ACHN (cell line): ENCODE results near the gene TNS3.
A peak's percentile ranks its signal among the peaks of the same experiment; 100 is the strongest.

Experiments used
- DNase-seq: peaks from one replicate; pipeline ENCODE4 v3.0.0-alpha.2; 2015
- in situ Hi-C: cut with HindIII; loops from 2 replicates; pipeline ENCODE4 v1.10.0; 2017; ENCODE audit warnings: low sequenced_read_pairs, low pct_ligation_motif_present, low pct_unique_long_range_greater_than_20kb

Gene TNS3

DNA sequence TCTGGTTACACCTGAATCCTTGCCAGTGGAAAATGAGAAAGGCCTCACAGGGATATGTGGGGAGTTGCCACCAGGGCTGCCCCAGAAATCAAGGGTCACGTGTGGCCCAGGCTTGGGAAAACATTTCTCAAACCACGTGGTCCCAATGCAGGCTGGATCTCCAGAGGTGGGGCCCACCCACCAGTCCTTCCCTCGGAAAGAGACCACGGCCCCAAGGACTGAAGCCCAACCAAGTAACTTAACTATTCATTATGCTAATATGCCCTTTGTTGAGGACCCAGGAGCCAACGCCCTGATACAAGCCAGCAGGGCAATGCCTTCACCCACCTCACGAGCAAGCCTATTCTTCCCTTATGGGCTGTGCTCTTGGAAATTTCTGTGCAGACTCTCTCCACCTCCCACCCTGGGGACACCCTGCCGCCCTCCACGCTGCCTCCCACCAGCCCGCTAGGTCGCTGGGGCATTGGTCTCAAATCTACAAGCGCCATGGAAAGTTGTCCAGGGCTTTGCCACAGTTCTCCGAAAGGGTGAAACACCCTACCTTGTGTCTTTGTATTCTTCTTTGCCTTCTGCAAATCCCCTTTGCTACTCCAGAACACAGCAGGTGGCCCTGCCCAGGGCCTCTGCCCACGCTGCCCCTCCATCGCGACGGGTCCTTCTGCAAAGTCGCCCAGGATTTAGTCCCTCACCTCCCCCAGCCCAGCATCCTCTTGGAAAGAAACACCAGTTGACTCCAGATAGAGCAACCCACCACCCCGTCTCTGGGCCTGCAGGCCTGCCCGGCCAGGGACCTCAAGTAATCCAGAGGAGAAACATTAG is 8.8 kb downstream of the TNS3 start:
- DNase-seq: no peak
- in situ Hi-C loops: no loop called here

DNA sequence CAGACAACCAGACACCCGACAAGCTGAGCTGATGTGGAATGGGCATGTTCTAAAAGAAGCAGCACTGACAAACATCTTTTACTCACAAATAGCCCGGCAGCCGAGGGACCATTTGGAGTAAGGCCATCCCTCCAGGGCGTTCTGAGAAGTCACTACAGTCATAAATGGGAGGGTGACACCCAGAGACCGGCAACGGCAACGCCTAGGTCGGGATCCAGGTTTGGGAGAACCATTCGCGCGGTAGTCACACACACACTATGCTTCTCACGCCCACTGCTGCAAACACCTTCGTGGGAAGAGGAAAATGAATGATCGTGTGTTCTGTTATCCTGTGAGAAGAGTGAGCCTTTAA is 9.8 kb downstream of the TNS3 start:
- in situ Hi-C loops: no loop called here
- no peak for DNase-seq

DNA sequence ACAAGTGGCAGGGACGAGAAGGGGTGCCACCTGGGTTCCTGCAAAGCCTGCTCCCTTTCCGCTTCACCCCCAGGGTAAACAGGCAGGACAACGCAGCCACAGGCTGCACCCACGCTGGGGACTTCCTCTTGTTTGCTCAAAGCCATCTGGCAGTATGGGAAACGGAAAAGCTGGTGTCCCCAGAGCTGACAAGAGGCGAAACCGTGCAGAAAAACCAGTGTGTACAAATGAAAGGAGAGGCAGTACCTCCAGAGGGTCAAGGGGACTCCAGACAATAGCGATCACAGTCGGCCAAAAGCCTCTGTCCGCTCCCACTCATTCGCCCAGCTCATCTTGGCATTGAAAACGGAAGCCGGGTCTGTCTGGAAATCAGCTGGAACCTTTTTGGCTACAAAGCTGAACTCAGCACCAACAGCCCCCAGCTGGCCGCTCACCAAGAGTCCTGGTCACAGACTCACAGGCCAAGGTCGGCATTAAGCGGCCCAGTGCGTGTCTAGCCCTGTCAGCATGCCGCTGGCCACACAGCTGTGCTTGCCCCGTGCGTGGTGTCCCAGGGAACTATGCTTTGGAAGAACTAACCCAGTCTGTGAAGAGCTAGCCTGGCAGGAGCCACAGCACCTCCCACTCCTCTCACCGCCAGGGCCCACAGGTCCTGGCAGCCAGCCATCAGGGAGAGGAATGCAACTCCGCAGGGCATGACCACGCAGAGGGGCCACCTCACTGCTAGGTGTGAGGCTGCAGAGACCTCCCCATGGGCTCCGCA is 10.4 kb downstream of the TNS3 start:
- in situ Hi-C loops: no loop called here
- DNase-seq: peak; percentile 86

DNA sequence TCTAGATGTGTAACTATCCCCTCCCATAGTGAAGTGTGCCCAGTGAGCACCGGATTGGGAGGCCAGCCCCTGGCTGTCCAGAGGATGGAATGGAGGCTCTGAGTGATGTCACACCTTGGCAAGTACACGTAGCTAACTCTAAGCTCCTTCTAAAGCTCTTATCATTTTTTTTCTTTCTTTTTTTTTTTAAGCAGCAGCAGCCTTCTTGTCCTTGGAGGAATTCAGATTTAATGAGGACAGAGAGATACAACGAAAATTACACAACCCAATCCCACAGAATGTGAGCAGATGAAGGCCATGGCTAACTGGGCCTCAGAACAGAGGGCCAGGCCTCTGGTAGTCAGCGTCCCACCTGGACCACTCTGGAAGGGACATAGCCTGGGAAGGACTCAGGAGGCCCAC is 11.3 kb downstream of the TNS3 start:
- in situ Hi-C loops: no loop called here

DNA sequence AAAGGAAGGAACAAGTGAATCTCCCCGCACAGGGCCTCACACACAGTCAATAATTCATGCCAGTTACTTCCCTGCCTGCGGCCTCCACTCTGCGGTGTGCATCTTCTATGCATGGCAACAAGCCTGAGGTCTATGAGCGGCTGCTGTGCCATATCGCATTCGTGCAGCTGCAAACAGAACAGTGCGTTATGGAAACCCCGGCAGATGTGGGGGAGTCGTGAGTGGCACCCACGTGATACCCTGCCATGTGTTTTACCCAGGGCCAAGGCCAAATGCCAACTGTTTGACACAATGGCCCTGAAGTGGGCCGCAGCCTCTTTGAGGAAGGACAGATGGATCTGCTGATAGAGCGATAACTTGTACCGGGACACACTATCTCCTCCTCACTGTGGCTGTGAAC is 13.4 kb downstream of the TNS3 start:
- no peak for DNase-seq
- in situ Hi-C loops: no loop called here

More for the DNA sequence above, 11.3 kb downstream of the TNS3 start:
- DNase-seq: no peak

DNA sequence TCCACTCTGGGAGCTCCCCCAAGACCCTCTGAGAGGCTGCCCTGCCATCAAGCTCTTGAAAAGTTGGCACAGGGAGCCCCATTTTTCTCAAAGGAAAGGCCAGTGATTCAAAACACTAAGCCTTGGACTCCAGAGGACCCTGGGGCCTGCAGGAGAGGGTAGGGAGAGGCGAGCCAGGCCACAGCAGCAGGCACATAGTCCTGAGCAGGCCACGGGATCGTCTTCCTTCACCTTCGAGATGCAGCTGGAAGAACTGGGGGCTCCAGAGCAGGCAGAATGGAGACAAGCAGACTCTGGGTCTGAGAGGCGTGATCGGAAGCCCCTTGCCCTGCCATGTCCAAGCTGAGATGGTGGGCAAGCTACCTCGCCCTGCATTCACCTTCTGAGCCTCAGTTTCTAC is 13.9 kb downstream of the TNS3 start:
- in situ Hi-C loops: no loop called here

DNA sequence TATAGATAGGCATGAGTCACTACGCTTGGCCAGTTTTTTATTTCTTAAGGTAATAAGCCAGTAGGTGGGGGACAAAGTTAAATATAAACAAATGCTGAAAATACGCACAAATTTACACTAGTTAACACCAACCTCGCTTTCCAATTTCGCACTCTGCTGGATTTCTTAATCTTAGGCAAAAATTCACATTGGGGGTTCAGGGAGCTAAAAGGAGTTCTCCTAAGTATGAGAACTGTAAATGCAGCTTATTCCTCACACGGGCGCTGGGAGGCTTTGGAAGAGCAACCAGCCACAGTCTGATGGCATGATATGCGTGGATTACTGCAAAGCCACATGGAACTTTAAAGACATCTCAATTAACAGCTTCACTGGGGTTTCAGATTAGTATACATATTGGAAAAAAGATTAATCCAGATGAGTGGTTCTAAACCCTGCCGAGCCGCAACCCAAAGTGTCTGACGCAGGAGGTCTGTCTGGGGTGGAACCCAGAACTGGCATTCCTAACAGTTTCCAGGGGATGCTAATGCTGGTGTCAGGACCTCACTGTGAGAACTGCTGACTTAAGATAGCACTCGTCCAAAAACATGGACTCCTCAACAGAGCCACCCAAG is 16.2 kb downstream of the TNS3 start:
- in situ Hi-C loops: no loop called here
- no peak for DNase-seq

More for the DNA sequence above, 13.9 kb downstream of the TNS3 start:
- DNase-seq: no peak

DNA sequence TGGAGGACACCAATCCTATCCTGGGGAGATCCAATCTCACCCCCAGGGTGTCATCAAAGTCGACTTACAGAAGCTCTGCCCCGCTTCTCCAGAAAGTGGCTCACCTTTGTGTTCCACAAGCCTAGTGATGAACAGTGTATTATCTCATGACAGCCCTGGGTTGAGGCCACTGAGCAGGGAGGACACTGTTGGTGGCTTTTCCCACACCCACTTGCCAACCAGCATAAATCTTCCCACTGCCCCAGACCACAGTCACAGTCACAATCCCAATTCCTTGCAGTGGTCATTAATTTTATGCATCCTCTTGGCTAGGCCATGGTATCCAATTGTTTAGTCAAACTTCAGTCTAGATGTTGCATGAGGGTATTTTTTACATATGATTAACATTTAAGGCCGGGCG is 18.4 kb downstream of the TNS3 start:
- in situ Hi-C loops: no loop called here
- no peak for DNase-seq

DNA sequence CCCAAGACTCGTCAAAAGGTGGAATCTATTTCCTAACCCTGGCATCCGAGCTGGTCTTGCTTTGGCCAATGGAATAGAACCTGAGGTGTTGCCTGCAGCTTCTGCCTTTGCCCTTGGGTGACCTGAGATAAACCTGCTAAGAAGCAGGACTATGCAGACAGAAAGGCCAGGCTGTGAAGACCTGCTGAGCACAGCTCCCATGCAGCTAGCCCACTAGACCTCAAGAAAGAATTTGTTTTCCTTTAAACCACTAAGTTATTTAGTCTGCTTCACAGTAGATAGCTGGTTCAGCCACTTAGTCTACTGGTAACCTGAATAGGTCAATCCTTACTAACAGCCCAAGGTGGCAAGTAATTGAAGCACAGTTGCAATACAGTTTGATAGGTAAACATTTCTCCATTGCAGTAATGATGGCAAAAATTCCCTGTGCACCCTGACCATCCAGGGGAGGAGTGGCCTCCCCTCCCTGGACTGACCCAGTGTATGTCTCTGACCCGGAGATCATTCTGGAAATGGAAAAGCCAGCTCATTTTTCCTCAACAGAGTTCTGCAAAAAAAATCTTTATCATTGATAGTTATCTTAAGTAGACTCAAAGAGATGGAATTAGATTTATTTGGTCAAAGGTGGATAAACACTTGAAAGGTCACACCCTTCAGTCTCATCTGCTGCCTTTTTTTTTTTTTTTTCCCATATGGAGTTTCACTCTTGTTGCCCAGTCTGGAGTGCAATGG is 20.0 kb downstream of the TNS3 start:
- in situ Hi-C loops: no loop called here
- no peak for DNase-seq

DNA sequence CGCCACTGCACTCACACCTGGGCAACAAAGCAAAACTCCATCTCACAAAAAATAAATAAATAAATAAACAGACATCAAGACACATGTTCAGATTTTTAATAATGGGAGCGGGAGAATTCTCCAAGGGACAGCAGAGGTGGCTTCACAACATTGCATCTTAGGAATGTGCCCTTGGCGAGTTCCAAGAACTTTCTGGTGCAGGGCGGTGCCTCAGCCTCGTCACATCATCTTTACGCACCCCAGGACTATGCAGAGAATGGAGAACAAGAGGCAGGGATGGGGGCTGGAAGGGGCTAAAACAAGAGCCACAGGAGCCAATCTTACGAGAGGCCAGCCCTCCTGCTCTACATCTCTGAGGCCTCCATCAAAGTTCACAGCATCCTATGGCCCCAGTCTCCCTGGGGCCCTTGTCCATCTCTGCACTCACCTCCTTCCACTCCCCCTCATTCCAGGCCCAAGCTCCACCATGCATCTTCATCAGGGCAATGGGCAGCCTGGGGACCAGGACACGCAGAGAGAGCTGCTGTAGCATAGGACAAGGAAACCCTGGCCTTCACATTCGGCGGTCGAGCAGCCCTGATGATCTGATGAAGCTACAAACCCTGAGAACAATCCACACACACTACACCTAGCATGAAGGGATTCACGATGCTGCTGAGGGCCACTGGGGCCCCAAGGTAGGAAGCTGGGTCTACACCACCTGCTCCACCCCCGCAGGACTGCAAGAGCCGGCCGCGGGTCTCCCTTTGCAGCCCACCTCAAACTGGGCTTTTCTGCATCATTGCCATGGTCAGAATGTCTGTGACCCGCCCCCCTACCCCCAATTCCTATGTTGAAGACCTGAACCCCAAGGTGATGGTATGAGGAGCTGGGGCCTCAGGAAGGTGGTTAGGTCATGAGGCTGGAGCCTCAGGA is 22.3 kb downstream of the TNS3 start:
- DNase-seq: no peak
- in situ Hi-C loops: no loop called here

DNA sequence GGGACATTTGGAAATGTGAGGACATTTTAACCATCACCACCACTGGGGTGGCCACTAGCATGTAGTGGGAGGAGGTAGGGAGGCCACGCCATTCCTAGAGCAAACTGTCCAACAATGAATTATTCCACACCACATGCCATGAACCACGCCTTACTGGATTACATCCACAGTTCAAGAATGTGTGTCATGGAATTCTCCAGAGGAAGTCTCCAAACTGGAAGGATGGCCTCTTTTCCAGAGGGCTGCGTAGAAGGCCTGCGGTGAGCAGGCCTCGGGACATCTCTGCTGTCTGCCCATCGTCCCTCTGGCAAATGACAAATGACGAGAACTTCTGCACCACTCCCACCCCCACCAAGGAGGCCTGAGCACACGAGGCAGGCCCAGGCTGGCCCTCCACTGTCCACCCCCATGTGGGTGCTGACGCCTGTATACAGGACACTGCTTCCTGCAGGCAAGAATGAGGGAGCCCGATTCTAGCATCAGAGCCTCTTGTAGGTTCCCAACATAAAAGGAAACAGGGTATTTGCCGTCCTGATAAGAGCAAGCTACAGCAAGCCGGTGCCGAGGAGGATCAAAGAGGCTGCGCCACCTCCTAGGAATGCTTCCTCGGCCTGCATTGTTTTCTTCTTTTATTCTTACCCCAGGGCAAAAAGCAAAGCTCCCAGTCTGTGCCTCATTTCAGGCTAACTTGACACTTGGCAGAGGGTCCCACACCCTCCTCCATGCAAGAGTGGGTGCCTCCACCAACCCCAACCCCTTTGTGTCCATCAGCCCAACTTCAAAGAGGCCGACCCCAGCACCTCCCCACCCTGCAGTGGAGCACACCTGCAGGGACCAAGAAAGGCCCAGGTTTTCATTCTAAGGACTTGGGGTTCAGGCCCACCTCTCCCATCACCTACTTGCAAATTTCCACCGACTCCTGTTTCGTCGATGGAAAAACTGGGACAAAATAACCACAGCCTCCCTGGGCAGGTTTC is 23.9 kb downstream of the TNS3 start:
- in situ Hi-C loops: no loop called here
- no peak for DNase-seq

DNA sequence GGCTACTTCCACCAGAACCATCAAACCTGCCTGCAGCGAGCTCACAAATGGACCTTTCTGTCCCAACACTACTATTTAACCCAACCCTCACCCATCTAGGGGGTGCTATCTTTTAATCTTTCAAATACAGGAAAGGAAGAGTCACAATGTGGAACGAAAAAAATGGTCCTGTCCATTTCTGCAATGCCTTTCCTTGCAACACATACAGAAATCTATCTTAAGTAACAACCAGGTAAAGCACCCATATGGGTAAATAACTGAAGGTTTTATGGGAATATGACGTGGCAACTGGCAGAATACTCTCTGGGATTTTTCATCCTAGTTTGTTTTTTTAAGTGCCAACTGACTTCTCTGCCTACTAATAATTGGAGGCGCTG is 24.6 kb downstream of the TNS3 start:
- no peak for DNase-seq
- in situ Hi-C loops: no loop called here

DNA sequence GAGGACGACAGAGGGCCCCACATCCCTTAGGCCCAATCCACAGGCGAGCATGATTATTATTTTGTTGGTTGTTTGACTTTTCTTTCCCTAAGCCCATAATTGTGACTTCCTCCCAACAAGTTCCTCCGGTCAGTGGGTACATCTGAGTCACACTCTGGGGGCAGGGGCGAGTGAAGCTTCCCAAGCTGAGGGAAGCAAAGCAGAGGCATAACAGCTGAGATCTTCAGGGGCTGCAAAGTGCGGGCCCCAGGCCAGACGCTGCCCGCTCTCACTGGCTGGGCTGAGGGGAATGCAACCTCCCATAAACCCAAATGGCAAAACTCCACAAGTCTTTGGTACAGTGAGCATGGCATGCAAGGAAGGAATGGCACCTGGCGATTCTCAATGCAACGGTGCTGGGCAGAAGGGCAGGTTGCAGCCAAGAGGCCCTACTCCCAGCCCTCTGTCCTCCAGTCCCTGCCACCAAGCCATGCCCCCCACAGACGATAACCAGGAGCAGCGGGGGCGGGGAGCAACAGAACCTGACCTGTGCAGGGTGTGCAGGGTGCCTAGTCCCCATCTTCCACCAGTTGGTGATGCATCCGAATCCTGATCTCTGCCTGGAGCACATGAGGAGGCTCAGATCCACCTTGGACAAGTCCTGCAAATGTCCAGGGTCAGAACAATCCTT is 25.3 kb downstream of the TNS3 start:
- in situ Hi-C loops: no loop called here
- no peak for DNase-seq

DNA sequence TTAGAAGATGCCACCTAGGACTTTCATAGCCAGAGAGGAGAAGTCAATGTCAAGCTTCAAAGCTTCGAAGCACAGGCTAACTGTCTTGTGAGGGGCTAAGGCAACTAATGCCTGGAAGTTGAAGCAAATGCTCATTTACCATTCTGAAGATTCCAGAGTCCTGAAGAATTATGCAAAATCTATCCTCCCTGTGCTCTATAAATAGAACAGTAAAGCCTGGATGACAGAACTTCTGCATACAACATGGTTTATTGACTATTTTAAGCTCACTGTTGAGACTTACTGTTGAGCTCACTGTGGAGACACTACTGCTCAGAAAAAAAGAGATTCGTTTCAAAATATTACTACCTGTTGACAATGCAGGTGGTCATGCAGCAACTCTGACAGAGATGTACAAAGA is 28.6 kb downstream of the TNS3 start:
- no peak for DNase-seq
- in situ Hi-C loops: no loop called here

DNA sequence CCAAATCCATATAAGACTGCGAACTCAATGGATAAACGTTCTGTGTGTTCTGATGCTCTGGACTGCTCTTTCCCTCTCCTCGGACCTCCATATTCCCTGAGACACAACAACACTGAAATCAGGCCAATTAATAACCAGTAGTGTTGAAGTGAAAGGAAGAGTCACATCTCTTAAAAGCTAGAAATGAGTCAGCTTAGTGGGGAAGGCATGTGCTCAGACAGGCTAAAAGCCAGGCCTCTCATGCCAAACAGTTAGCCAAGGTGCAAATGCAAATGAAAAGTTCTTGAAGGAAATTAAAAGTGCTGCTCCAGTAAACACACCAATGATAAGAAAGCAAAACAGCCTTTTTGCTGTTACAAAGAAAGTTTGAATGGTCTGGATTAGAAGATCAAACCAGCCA is 29.3 kb downstream of the TNS3 start:
- peak; percentile 47 for DNase-seq
- in situ Hi-C loops: no loop called here

DNA sequence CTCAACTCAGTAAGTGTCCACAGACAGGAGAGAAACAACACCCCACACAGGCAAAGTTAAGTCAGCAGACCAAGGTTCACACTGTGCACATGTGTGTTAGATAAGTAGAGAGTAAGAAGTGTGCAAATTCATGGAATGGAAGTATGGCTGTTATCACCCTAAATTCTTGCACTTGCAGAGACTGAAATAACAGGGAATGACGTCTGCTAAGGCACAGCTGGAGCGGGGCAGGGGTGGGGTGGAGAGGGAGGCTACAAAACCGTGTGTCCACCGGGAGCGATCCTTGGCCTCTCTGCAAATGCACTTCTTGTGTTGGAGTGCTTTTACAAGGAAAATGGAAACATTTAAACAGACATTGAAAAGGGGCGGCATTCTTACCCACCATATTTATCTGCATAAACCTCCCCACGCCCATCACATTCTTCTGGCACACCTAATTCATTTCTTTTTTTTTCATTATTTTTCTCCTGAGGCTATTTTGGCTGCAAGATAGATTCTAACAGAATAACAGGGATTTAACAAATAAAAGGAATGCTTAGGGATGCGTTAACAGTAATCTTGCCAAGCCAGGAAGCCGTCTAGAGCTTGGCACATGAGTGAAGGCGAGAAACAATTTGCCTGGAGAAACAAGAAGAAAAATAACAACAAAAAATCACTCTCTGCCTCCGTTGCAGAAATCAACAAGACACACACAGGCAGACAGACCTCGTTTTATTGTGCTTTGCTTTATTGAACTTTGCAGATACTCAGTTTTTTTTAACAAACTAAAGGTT is 30.1 kb downstream of the TNS3 start:
- DNase-seq: no peak
- in situ Hi-C loops: no loop called here
